Measurements from ENCODE around the gene PDE4B.

DNA sequence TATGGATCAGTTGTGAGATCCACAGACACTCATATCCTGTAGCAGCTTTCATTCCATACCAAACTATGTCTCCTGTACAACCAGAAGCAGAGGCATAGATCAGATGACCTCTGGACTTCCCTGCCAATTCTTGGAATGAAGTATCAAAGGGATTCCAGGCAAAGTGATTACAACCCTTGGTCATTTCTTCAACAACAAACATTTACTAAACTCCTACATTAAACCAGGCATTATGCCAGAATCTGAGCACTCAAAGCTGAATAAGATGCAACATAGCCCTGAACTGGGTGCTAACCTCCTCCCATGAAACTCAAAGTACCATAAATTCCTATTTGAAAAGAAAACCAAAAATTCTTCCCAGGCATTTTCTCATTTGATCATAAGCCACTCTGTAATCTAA is 620.0 kb downstream of the PDE4B start:
- TF ChIP-seq, protein P1, sequence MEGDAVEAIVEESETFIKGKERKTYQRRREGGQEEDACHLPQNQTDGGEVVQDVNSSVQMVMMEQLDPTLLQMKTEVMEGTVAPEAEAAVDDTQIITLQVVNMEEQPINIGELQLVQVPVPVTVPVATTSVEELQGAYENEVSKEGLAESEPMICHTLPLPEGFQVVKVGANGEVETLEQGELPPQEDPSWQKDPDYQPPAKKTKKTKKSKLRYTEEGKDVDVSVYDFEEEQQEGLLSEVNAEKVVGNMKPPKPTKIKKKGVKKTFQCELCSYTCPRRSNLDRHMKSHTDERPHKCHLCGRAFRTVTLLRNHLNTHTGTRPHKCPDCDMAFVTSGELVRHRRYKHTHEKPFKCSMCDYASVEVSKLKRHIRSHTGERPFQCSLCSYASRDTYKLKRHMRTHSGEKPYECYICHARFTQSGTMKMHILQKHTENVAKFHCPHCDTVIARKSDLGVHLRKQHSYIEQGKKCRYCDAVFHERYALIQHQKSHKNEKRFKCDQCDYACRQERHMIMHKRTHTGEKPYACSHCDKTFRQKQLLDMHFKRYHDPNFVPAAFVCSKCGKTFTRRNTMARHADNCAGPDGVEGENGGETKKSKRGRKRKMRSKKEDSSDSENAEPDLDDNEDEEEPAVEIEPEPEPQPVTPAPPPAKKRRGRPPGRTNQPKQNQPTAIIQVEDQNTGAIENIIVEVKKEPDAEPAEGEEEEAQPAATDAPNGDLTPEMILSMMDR (IDR thresholded peaks at IDR 0.05): no peak
- TF ChIP-seq EP300 (IDR thresholded peaks at IDR 0.05) (no peak), POLR2A (IDR thresholded peaks at IDR 0.05) (no peak), POLR2AphosphoS5 (IDR thresholded peaks at IDR 0.05) (no peak)

Data from sigmoid colon (tissue), 4 donors.